Measurements from ENCODE around the gene NDST1. TPM values are rescaled to one million over a fixed set of nuclear protein-coding genes. Genes with fewer than 3 reads are reported as not detected.

NDST1 gene
- total RNA-seq, 2 experiments from 2014 or later, result 1.1 to 1.6 TPM

- no peak overlapping the region for H3K27ac ChIP-seq (ENCODE audit: low read depth in 1 of 2, low read length in 2 of 2)
- intact Hi-C loops (cut with DNase I, micrococcal nuclease), result no loop called here
- H3K4me3 ChIP-seq (ENCODE audit: low read length), result no peak overlapping the region
- H3K36me3 ChIP-seq (ENCODE audit: insufficient read depth, low read length), result no peaks in the 10 kb centered on the region
- Mint-ChIP-seq H3K9me3 (no peaks in the 10 kb centered on the region), H3K4me3 (no peak overlapping the region), H3K4me1 (ENCODE audit: low read depth) (no peaks in the 10 kb centered on the region), H3K27me3 (no peaks in the 10 kb centered on the region), H3K27ac (no peak overlapping the region), H3K36me3 (ENCODE audit: low read depth) (no peaks in the 10 kb centered on the region)
- H3K27me3 ChIP-seq (ENCODE audit: control insufficient read depth in 1 of 2, insufficient read depth in 2 of 2, low read length in 2 of 2), result no peaks in the 10 kb centered on the region
- no peak for ATAC-seq (ENCODE audit: poor library complexity)
- no peaks in the 10 kb centered on the region for H3K4me1 ChIP-seq (ENCODE audit: insufficient read depth, low read length)
- POLR2A ChIA-PET, result no interaction called here
- no peaks in the 10 kb centered on the region for H3K9me3 ChIP-seq (ENCODE audit: control insufficient read depth in 1 of 2, insufficient read depth in 1 of 2, low read length in 2 of 2)
- DNase-seq, result no peak
- CTCF ChIA-PET, result no interaction called here
- no peak for TF ChIP-seq CTCF (IDR thresholded peaks at IDR 0.05)
Measured at GRCh38 chr5:150519560-150519945, 11.6 kb downstream of the NDST1 start.

GRCh38 chr5:150519978-150520377 lies 12.0 kb downstream of the NDST1 start:
- CTCF ChIA-PET, result no interaction called here

GRCh38 chr5:150520747-150521521 lies 13.0 kb downstream of the NDST1 start:
- ATAC-seq (ENCODE audit: poor library complexity) (no peak), DNase-seq (no peak)
- intact Hi-C loops (cut with DNase I, micrococcal nuclease), result no loop called here
- H3K27me3 Mint-ChIP-seq, result no peaks in the 10 kb centered on the region
- Histone ChIP-seq H3K4me1 (ENCODE audit: insufficient read depth, low read length) (no peaks in the 10 kb centered on the region), H3K27me3 (ENCODE audit: control insufficient read depth in 1 of 2, insufficient read depth in 2 of 2, low read length in 2 of 2) (no peaks in the 10 kb centered on the region), H3K9me3 (ENCODE audit: control insufficient read depth in 1 of 2, insufficient read depth in 1 of 2, low read length in 2 of 2) (no peaks in the 10 kb centered on the region), H3K36me3 (ENCODE audit: insufficient read depth, low read length) (no peaks in the 10 kb centered on the region), H3K27ac (ENCODE audit: low read depth in 1 of 2, low read length in 2 of 2) (no peak overlapping the region), H3K4me3 (ENCODE audit: low read length) (no peak overlapping the region)
- H3K4me3 Mint-ChIP-seq, result no peak overlapping the region
- ChIA-PET CTCF (no interaction called here), POLR2A (no interaction called here)
- H3K36me3 Mint-ChIP-seq (ENCODE audit: low read depth), result no peaks in the 10 kb centered on the region
- no peak for TF ChIP-seq CTCF (IDR thresholded peaks at IDR 0.05)
- H3K27ac Mint-ChIP-seq, result no peak overlapping the region
- H3K4me1 Mint-ChIP-seq (ENCODE audit: low read depth), result no peaks in the 10 kb centered on the region
- no peaks in the 10 kb centered on the region for H3K9me3 Mint-ChIP-seq

More at GRCh38 chr5:150519978-150520377, 12.0 kb downstream of the NDST1 start:
- Histone ChIP-seq H3K4me1 (ENCODE audit: insufficient read depth, low read length) (no peaks in the 10 kb centered on the region), H3K27me3 (ENCODE audit: control insufficient read depth in 1 of 2, insufficient read depth in 2 of 2, low read length in 2 of 2) (no peaks in the 10 kb centered on the region), H3K4me3 (ENCODE audit: low read length) (no peak overlapping the region), H3K36me3 (ENCODE audit: insufficient read depth, low read length) (no peaks in the 10 kb centered on the region), H3K27ac (ENCODE audit: low read depth in 1 of 2, low read length in 2 of 2) (no peak overlapping the region), H3K9me3 (ENCODE audit: control insufficient read depth in 1 of 2, insufficient read depth in 1 of 2, low read length in 2 of 2) (no peaks in the 10 kb centered on the region)
- no peak overlapping the region for H3K4me3 Mint-ChIP-seq
- H3K36me3 Mint-ChIP-seq (ENCODE audit: low read depth), result no peaks in the 10 kb centered on the region
- intact Hi-C loops (cut with DNase I, micrococcal nuclease), result no loop called here
- no peaks in the 10 kb centered on the region for H3K27me3 Mint-ChIP-seq
- ATAC-seq (ENCODE audit: poor library complexity) (no peak), DNase-seq (no peak)
- H3K27ac Mint-ChIP-seq, result no peak overlapping the region
- H3K4me1 Mint-ChIP-seq (ENCODE audit: low read depth), result no peaks in the 10 kb centered on the region
- no peaks in the 10 kb centered on the region for H3K9me3 Mint-ChIP-seq
- POLR2A ChIA-PET, result no interaction called here
- TF ChIP-seq CTCF (IDR thresholded peaks at IDR 0.05), result no peak

Measured in CD4-positive, alpha-beta T cell (primary cell).